Osteocyte (in vitro differentiated cells): Measurements from ENCODE around the gene OR51A2. TPM values are rescaled to one million over a fixed set of nuclear protein-coding genes. Genes with fewer than 3 reads are reported as not detected.

Experiments used
- DNase-seq: peaks from one replicate; pipeline ENCODE4 v3.0.0; 2021; ENCODE audit warnings: mixed read lengths; ENCODE audit not compliant: unreplicated experiment; ENCODE audit errors: extremely low spot score
- H3K27ac Mint-ChIP-seq: one replicate; pipeline ENCODE4 v1.8.0; 2021; ENCODE audit warnings: mild to moderate bottlenecking, mixed read lengths; ENCODE audit not compliant: unreplicated experiment
- H3K27me3 Mint-ChIP-seq: one replicate; pipeline ENCODE4 v1.8.0; 2021; ENCODE audit warnings: mixed read lengths; ENCODE audit not compliant: unreplicated experiment
- H3K36me3 Mint-ChIP-seq: one replicate; pipeline ENCODE4 v1.8.0; 2021; ENCODE audit warnings: mixed read lengths; ENCODE audit not compliant: unreplicated experiment
- H3K4me1 Mint-ChIP-seq: one replicate; pipeline ENCODE4 v1.8.0; 2021; ENCODE audit warnings: mixed read lengths; ENCODE audit not compliant: unreplicated experiment
- H3K4me3 Mint-ChIP-seq: one replicate; pipeline ENCODE4 v1.8.0; 2021; ENCODE audit warnings: mild to moderate bottlenecking, moderate library complexity, mixed read lengths; ENCODE audit not compliant: unreplicated experiment
- H3K9me3 Mint-ChIP-seq: one replicate; pipeline ENCODE4 v1.8.0; 2021; ENCODE audit warnings: mixed read lengths; ENCODE audit not compliant: unreplicated experiment
- total RNA-seq: library from RNA; stranded (reverse); gene quantifications from 2 replicates; pipeline ENCODE4 v1.2.1, GENCODE V29; 2021
- TF ChIP-seq, protein P1 (sequence below): fragments of 200-600 bp; sonication (generic); IDR thresholded peaks from 2 replicates; pipeline ENCODE4 v1.5.0; 2021; ENCODE audit warnings: antibody characterized with exemption, mild to moderate bottlenecking, moderate library complexity

OR51A2 gene
- total RNA-seq, 1 donor from 2014 or later: not detected

DNA sequence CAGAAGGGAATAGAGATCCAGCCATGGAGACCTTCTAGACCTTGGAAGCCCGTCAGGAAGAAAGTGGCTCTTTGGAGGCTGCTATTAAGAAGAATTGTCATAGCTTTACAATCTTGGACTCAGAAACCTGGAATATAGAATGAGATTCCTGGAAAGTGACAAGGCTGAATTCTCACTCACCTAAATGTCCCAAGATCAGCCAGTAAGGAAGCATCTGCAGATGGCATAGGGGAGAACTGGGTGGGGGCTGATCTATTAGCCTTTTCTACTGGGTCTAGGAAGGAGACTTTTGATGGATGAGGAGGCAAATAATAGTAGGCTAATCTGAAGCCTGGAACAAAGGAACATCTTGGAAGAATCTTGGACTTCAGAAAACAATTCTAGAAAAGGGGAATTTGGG, 31.3 kb downstream of the OR51A2 start, which contains the start of gene OR51G1:
OR51G1 (minus strand) TSS at position 101 of the 400 bp plus-strand sequence; CDS start at position 101, 0 bp downstream.
- Mint-ChIP-seq H3K4me3 (no peak within 1 kb of the TSS), H3K27me3 (peaks cover 16% of the 10 kb centered on the region), H3K4me1 (no peaks in the 10 kb centered on the region)

DNA sequence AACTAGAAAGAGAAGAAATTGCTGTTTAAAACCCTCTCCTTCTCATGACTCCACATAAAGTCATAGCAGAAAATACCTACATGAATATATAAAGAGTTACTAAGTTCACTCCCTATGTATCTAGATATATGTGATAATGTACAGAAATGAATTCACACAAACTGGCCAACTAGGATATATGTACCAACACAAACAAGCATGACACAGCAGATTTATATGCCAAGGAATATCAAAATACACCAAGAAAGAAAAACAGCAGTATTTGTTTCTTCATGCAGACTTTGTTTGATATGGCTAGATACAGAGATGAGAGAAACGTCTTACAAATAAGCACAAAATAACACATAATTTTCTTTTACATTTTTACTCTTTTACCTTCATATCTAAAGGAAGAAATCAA, 33.2 kb downstream of the OR51A2 start:
- Mint-ChIP-seq H3K4me3 (no peak overlapping the region), H3K4me1 (no peaks in the 10 kb centered on the region), H3K27ac (no peak overlapping the region), H3K9me3 (no peaks in the 10 kb centered on the region), H3K27me3 (peaks cover 13% of the 10 kb centered on the region), H3K36me3 (no peaks in the 10 kb centered on the region)
- DNase-seq: no peak
- TF ChIP-seq, protein P1, sequence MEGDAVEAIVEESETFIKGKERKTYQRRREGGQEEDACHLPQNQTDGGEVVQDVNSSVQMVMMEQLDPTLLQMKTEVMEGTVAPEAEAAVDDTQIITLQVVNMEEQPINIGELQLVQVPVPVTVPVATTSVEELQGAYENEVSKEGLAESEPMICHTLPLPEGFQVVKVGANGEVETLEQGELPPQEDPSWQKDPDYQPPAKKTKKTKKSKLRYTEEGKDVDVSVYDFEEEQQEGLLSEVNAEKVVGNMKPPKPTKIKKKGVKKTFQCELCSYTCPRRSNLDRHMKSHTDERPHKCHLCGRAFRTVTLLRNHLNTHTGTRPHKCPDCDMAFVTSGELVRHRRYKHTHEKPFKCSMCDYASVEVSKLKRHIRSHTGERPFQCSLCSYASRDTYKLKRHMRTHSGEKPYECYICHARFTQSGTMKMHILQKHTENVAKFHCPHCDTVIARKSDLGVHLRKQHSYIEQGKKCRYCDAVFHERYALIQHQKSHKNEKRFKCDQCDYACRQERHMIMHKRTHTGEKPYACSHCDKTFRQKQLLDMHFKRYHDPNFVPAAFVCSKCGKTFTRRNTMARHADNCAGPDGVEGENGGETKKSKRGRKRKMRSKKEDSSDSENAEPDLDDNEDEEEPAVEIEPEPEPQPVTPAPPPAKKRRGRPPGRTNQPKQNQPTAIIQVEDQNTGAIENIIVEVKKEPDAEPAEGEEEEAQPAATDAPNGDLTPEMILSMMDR: no peak

More for the DNA sequence above, 31.3 kb downstream of the OR51A2 start, which contains the start of gene OR51G1:
- Mint-ChIP-seq H3K36me3 (no peaks in the 10 kb centered on the region), H3K27ac (no peak within 1 kb of the TSS), H3K9me3 (no peaks in the 10 kb centered on the region)
- DNase-seq: no peak
- TF ChIP-seq, protein P1: no peak

DNA sequence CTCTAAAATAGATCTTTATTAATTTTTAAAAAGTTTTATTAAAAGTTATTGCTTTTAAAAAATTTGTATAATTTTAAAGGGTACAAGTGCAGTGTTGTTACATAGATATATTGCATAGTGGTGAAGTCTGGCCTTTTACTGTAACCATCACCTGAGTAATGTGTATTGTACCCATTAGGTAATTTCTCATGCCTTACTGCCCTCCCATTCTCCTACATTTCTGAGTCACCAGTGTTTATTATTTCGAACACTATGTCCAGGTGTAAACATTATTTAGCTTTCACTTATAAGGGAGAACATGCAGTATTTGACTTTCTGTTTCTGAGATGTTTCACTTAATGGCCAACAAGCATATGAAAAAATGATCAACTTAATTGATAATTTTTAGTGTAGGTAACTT, 33.7 kb downstream of the OR51A2 start:
- no peak overlapping the region for H3K27ac Mint-ChIP-seq
- TF ChIP-seq, protein P1: no peak
- DNase-seq: no peak
- H3K4me1 Mint-ChIP-seq: no peaks in the 10 kb centered on the region
- H3K4me3 Mint-ChIP-seq: no peak overlapping the region
- no peaks in the 10 kb centered on the region for H3K36me3 Mint-ChIP-seq
- H3K27me3 Mint-ChIP-seq: peaks cover 11% of the 10 kb centered on the region
- no peaks in the 10 kb centered on the region for H3K9me3 Mint-ChIP-seq

DNA sequence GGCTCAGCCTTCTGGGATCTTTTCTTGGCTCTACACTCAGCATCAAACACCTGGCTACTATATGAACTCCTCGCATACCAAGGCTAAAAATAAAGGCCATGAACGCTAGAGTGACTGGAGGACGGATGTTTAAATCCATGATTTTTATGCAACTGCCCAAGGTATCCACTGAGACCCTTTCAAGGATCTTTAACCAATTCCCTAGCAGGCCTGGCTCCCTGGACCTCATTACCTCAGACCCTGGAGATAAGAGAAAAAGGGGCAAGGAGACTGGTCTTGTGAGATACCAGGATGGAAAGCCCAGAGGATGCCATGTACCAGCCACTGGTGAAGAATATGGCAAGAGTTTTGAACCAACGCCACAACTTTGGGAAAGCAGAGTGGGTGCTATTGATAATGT, 36.3 kb downstream of the OR51A2 start, which contains the start of gene OR51G2:
OR51G2 (minus strand) TSS at position 101 of the 400 bp plus-strand sequence. CDS start 3,687 bp downstream, outside the sequence.
- Mint-ChIP-seq H3K9me3 (no peaks in the 10 kb centered on the region), H3K4me3 (no peak within 1 kb of the TSS), H3K27me3 (peaks cover 9% of the 10 kb centered on the region), H3K36me3 (no peaks in the 10 kb centered on the region), H3K4me1 (no peaks in the 10 kb centered on the region), H3K27ac (no peak within 1 kb of the TSS)
- TF ChIP-seq, protein P1: no peak
- DNase-seq: no peak

DNA sequence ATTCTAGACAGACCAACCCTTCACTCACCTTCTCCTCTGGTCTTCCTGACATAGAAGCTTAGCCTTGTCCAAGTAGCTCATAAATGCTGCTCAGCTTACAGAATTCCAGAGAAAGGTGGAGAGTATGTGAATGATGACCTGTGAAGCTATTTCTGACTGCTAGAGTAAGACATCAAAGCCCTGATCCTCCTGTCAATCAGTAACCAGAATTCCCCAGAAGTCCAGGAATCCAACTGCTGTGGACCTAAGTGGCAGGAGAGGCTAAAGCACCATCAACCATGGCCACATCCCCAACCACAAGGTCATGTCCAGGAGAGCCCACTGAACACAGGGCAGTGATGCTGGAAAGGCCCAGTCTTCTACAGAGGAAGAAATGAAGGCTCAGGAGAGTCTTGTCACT, 38.9 kb downstream of the OR51A2 start:
- H3K27ac Mint-ChIP-seq: no peak overlapping the region

More for the DNA sequence above, 38.9 kb downstream of the OR51A2 start:
- TF ChIP-seq, protein P1: no peak
- H3K9me3 Mint-ChIP-seq: no peaks in the 10 kb centered on the region
- no peak overlapping the region for H3K4me3 Mint-ChIP-seq
- no peaks in the 10 kb centered on the region for H3K4me1 Mint-ChIP-seq
- no peaks in the 10 kb centered on the region for H3K27me3 Mint-ChIP-seq
- no peaks in the 10 kb centered on the region for H3K36me3 Mint-ChIP-seq
- no peak for DNase-seq

Other genes starting within 250 kb of the OR51A2 start
- gene OR51F1, start 185.8 kb downstream of the OR51A2 start, total RNA-seq: not detected in 2 replicates
- gene OR52R1, start 151.3 kb downstream of the OR51A2 start, total RNA-seq: not detected in 2 replicates
- gene OR51F2, start 134.4 kb downstream of the OR51A2 start, total RNA-seq: not detected in 2 replicates
- not detected in 2 replicates for gene OR51S1, start 106.5 kb downstream of the OR51A2 start, total RNA-seq
- not detected in 2 replicates for gene OR51T1, start 73.8 kb downstream of the OR51A2 start, total RNA-seq
- gene OR51A7, start 51.9 kb downstream of the OR51A2 start, total RNA-seq: not detected in 2 replicates
- not detected in 2 replicates for gene OR51G2, start 36.4 kb downstream of the OR51A2 start, total RNA-seq
- not detected in 2 replicates for gene OR51G1, start 31.4 kb downstream of the OR51A2 start, total RNA-seq
- gene OR51A4, start 8.1 kb downstream of the OR51A2 start, total RNA-seq: not detected in 2 replicates
- gene OR51L1, start 39.1 kb upstream of the OR51A2 start, total RNA-seq: not detected in 2 replicates
- not detected in 2 replicates for gene OR52J3, start 90.8 kb upstream of the OR51A2 start, total RNA-seq
- gene OR52E2, start 103.9 kb upstream of the OR51A2 start, total RNA-seq: not detected in 2 replicates
- not detected in 2 replicates for gene OR52E1, start 113.9 kb upstream of the OR51A2 start, total RNA-seq
- not detected in 2 replicates for gene OR52A5, start 182.6 kb upstream of the OR51A2 start, total RNA-seq
- not detected in 2 replicates for gene OR52A1, start 199.0 kb upstream of the OR51A2 start, total RNA-seq
- gene OR51V1, start 245.0 kb upstream of the OR51A2 start, total RNA-seq: not detected in 2 replicates